ENCODE results near the gene SLC12A3. TPM values are rescaled to one million over a fixed set of nuclear protein-coding genes. Genes with fewer than 3 reads are reported as not detected.

SLC12A3 gene
- total RNA-seq, 3 donors from 2014 or later (not counting 1 experiment from before 2014, with no cell fraction given), result not detected

- WGBS (ENCODE audit: insufficient coverage), result 81% methylated on average over 9 of the region's 9 CpGs
Observed at GRCh38 chr16:56833243-56833970, 31.6 kb upstream of the SLC12A3 start.

GRCh38 chr16:56835320-56835719, 29.7 kb upstream of the SLC12A3 start:
- Histone ChIP-seq H3K36me3 (ENCODE audit: control insufficient read depth, insufficient read depth, low read length) (peaks cover 63% of the 10 kb centered on the region), H3K9me3 (ENCODE audit: control insufficient read depth, insufficient read depth, low read length) (no peaks in the 10 kb centered on the region), H3K4me1 (ENCODE audit: control insufficient read depth, insufficient read depth, low read length) (no peaks in the 10 kb centered on the region), H3K4me3 (ENCODE audit: low read length) (no peak overlapping the region), H3K27me3 (ENCODE audit: control insufficient read depth, insufficient read depth, low read length) (no peaks in the 10 kb centered on the region), H3K27ac (ENCODE audit: low read length) (no peak overlapping the region)
- peaks cover 0 to 8% of the 10 kb centered on the region in 2 donors for H3K4me1 Mint-ChIP-seq
- H3K4me3 Mint-ChIP-seq, result no peak overlapping the region
- ATAC-seq, result no peak
- no peaks in the 10 kb centered on the region for H3K27me3 Mint-ChIP-seq (ENCODE audit: low read depth in 2 of 2)
- no peaks in the 10 kb centered on the region for H3K9me3 Mint-ChIP-seq
- no peak for DNase-seq
- no peak for TF ChIP-seq CTCF (IDR thresholded peaks at IDR 0.05)
- no peak overlapping the region for H3K27ac Mint-ChIP-seq
- 95% methylated on average over 2 of the region's 2 CpGs for WGBS (ENCODE audit: insufficient coverage)
- H3K36me3 Mint-ChIP-seq, result no peaks in the 10 kb centered on the region
- intact Hi-C loops (cut with micrococcal nuclease), result no loop called here

More at GRCh38 chr16:56833243-56833970, 31.6 kb upstream of the SLC12A3 start:
- no peak for DNase-seq
- Mint-ChIP-seq H3K36me3 (no peaks in the 10 kb centered on the region), H3K27me3 (ENCODE audit: low read depth in 2 of 2) (no peaks in the 10 kb centered on the region), H3K4me1 (peaks cover 0 to 8% of the 10 kb centered on the region in 2 donors), H3K9me3 (no peaks in the 10 kb centered on the region), H3K4me3 (no peak overlapping the region), H3K27ac (no peak overlapping the region)
- H3K27ac ChIP-seq (ENCODE audit: low read length), result no peak overlapping the region
- H3K9me3 ChIP-seq (ENCODE audit: control insufficient read depth, insufficient read depth, low read length), result no peaks in the 10 kb centered on the region
- no peak for ATAC-seq
- H3K4me1 ChIP-seq (ENCODE audit: control insufficient read depth, insufficient read depth, low read length), result no peaks in the 10 kb centered on the region
- TF ChIP-seq CTCF (IDR thresholded peaks at IDR 0.05), result no peak
- no peak overlapping the region for H3K4me3 ChIP-seq (ENCODE audit: low read length)
- H3K27me3 ChIP-seq (ENCODE audit: control insufficient read depth, insufficient read depth, low read length), result no peaks in the 10 kb centered on the region
- H3K36me3 ChIP-seq (ENCODE audit: control insufficient read depth, insufficient read depth, low read length), result peaks cover 64% of the 10 kb centered on the region
- intact Hi-C loops (cut with micrococcal nuclease), result no loop called here

GRCh38 chr16:56836410-56837230, 28.4 kb upstream of the SLC12A3 start:
- Mint-ChIP-seq H3K9me3 (no peaks in the 10 kb centered on the region), H3K27ac (no peak overlapping the region), H3K4me1 (peaks cover 0 to 8% of the 10 kb centered on the region in 2 donors), H3K36me3 (peaks cover 2% of the 10 kb centered on the region), H3K4me3 (no peak overlapping the region), H3K27me3 (ENCODE audit: low read depth in 2 of 2) (no peaks in the 10 kb centered on the region)
- Histone ChIP-seq H3K36me3 (ENCODE audit: control insufficient read depth, insufficient read depth, low read length) (peaks cover 60% of the 10 kb centered on the region), H3K27ac (ENCODE audit: low read length) (no peak overlapping the region), H3K4me1 (ENCODE audit: control insufficient read depth, insufficient read depth, low read length) (no peaks in the 10 kb centered on the region), H3K27me3 (ENCODE audit: control insufficient read depth, insufficient read depth, low read length) (no peaks in the 10 kb centered on the region), H3K9me3 (ENCODE audit: control insufficient read depth, insufficient read depth, low read length) (no peaks in the 10 kb centered on the region), H3K4me3 (ENCODE audit: low read length) (no peak overlapping the region)
- intact Hi-C loops (cut with micrococcal nuclease), result no loop called here
- DNase-seq (no peak), ATAC-seq (no peak)
- 48% methylated on average over 3 of the region's 5 CpGs for WGBS (ENCODE audit: insufficient coverage)
- TF ChIP-seq CTCF (IDR thresholded peaks at IDR 0.05), result no peak

All from natural killer cell (primary cell).